Measurements from ENCODE around the gene RCOR2. TPM values are rescaled to one million over a fixed set of nuclear protein-coding genes. Genes with fewer than 3 reads are reported as not detected.

RCOR2 gene
- total and polyA plus RNA-seq, 2 donors (not counting 1 experiment from before 2014, with no cell fraction given): 1.8 to 5.6 TPM

DNA sequence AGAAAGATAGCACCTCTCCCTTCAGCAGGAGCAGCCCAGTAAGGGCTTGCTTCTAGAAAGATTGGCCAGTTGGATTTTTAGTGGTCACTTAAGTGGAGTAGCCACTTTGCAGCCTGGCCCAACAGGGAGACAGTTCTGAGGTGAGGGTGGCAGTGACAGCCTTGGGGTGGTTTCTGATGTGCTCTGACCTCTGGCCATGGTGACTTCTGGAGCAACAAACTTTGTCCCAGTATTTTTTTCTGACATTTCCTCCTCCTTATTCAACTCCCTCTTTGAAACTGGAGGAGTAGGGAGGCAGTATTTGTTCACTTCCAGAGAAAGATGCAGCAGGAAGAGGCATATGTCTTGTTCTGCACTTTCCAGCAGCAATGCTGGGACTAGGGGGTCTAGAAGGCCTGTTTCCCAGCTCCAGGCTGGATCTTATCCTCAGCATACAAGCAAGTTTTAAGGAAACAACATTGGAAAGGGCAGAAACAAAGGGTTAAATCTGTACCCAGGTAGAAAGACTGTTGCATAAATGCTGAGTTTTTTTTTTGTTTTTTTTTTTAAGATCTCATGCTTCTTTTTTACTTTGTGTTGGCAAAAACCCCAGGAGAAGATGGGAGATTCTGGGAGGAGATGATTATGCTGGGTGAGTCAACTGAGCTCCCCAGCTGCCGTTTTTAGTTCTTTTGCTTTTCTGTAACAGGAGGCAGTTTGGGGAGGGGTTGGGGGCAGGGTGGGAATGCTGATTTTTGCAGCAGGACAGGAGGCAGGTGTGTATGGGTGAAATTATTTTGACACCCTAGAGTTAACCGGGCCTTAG lies 37.2 kb downstream of the RCOR2 start:
- TF ChIP-seq, protein P1, sequence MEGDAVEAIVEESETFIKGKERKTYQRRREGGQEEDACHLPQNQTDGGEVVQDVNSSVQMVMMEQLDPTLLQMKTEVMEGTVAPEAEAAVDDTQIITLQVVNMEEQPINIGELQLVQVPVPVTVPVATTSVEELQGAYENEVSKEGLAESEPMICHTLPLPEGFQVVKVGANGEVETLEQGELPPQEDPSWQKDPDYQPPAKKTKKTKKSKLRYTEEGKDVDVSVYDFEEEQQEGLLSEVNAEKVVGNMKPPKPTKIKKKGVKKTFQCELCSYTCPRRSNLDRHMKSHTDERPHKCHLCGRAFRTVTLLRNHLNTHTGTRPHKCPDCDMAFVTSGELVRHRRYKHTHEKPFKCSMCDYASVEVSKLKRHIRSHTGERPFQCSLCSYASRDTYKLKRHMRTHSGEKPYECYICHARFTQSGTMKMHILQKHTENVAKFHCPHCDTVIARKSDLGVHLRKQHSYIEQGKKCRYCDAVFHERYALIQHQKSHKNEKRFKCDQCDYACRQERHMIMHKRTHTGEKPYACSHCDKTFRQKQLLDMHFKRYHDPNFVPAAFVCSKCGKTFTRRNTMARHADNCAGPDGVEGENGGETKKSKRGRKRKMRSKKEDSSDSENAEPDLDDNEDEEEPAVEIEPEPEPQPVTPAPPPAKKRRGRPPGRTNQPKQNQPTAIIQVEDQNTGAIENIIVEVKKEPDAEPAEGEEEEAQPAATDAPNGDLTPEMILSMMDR (conservative IDR thresholded peaks at IDR 0.05 in 1 of 2, IDR thresholded peaks at IDR 0.05 in 1 of 2; ENCODE audit: low read depth in 1 of 2, low read length in 2 of 2): no peak
- no peak for TF ChIP-seq EZH2 (IDR thresholded peaks at IDR 0.05; ENCODE audit: low read length, missing control alignments)
- peak overlapping the region in 1 of 4 experiments; percentile 7 for H3K4me3 ChIP-seq (replicated peaks in 1 of 4; ENCODE audit: control extremely low read depth in 1 of 4, insufficient read depth in 1 of 4, low read depth in 3 of 4, low read length in 4 of 4)
- H4K20me1 ChIP-seq (ENCODE audit: control insufficient read depth, extremely low read depth, insufficient read depth, low read length): no peaks in the 10 kb centered on the region
- H3K9me3 ChIP-seq (ENCODE audit: control insufficient read depth, insufficient read depth, low read depth, low read length): no peaks in the 10 kb centered on the region
- H2AFZ ChIP-seq (ENCODE audit: low read length): no peak overlapping the region
- peaks cover 52% of the 10 kb centered on the region for H3K79me2 ChIP-seq (ENCODE audit: control insufficient read depth, insufficient read depth, low read length)
- H3K4me2 ChIP-seq (ENCODE audit: extremely low read depth, insufficient read depth, low read length): peak overlapping the region; percentile 54
- no peak overlapping the region for H3K9ac ChIP-seq (ENCODE audit: insufficient read depth, low read length)
- peaks cover 14% of the 10 kb centered on the region for H3K4me1 ChIP-seq (ENCODE audit: control insufficient read depth, extremely low read depth, insufficient read depth, low read length)
- no peaks in the 10 kb centered on the region for H3K27me3 ChIP-seq (ENCODE audit: control insufficient read depth, insufficient read depth, low read length)
- H3K36me3 ChIP-seq (ENCODE audit: control insufficient read depth, insufficient read depth, low read length): no peaks in the 10 kb centered on the region
- DNase-seq (ENCODE audit: low read depth in 2 of 2): peak; percentile 75
- peak overlapping the region; percentile 53 for H3K27ac ChIP-seq (ENCODE audit: insufficient read depth, low read length)

DNA sequence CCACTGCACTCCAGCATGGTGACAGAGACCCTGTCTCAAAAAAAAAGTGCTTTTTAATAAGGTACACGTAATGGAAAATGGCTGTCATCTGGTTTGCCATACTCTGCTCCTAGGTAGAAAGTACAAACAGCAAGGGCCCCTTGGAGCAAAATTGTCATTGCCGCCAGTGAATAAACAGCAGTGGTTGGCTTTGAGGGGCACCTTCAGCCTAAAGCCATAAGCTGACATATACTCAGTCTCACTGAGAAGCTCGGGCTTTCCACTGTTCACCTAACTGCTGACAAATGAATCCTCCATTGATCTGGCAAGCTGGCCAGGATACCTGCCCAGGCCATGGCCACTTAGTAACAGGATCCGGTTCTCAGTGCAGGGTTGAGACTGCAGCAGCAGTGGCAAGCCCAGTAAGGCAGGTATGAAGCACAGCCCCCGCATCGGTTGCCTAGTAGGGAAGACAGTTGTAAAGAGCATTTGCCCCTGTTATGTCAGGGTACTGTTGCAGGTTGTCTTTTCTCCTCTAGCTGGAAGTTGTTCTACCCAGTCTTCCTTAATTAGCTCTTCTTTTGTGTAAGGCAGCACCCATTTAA lies 39.2 kb downstream of the RCOR2 start:
- no peaks in the 10 kb centered on the region for H4K20me1 ChIP-seq (ENCODE audit: control insufficient read depth, extremely low read depth, insufficient read depth, low read length)
- peaks cover 64% of the 10 kb centered on the region for H3K79me2 ChIP-seq (ENCODE audit: control insufficient read depth, insufficient read depth, low read length)

DNA sequence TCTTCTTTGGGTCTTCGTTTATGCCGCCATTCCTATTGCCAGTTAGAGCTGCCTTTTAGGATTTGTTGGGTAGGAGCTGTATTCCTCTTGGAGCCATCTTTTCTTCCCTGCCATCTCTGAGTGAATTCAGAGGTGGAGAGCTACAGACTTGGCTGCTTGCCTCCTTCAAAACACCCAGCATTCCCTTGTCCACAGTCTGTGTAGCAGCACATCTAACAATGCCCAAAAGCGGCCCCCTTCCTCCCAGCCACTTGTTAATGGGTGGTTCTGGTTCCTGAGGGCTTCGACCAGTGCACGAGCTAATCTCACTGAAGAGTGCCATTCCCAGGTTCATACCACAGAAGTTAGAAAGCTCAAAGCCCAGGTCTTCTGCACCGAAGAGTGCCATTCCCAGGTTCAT lies 40.3 kb downstream of the RCOR2 start:
- Histone ChIP-seq H3K36me3 (ENCODE audit: control insufficient read depth, insufficient read depth, low read length) (no peaks in the 10 kb centered on the region), H4K20me1 (ENCODE audit: control insufficient read depth, extremely low read depth, insufficient read depth, low read length) (no peaks in the 10 kb centered on the region), H2AFZ (ENCODE audit: low read length) (no peak overlapping the region), H3K27ac (ENCODE audit: insufficient read depth, low read length) (no peak overlapping the region), H3K9me3 (ENCODE audit: control insufficient read depth, insufficient read depth, low read depth, low read length) (no peaks in the 10 kb centered on the region), H3K79me2 (ENCODE audit: control insufficient read depth, insufficient read depth, low read length) (peaks cover 62% of the 10 kb centered on the region), H3K27me3 (ENCODE audit: control insufficient read depth, insufficient read depth, low read length) (no peaks in the 10 kb centered on the region), H3K4me1 (ENCODE audit: control insufficient read depth, extremely low read depth, insufficient read depth, low read length) (peaks cover 27% of the 10 kb centered on the region), H3K4me3 (replicated peaks in 1 of 4; ENCODE audit: control extremely low read depth in 1 of 4, insufficient read depth in 1 of 4, low read depth in 3 of 4, low read length in 4 of 4) (no peak overlapping the region), H3K9ac (ENCODE audit: insufficient read depth, low read length) (no peak overlapping the region), H3K4me2 (ENCODE audit: extremely low read depth, insufficient read depth, low read length) (no peak overlapping the region)
- TF ChIP-seq, protein P1 (conservative IDR thresholded peaks at IDR 0.05 in 1 of 2, IDR thresholded peaks at IDR 0.05 in 1 of 2; ENCODE audit: low read depth in 1 of 2, low read length in 2 of 2): no peak
- no peak for TF ChIP-seq EZH2 (IDR thresholded peaks at IDR 0.05; ENCODE audit: low read length, missing control alignments)
- DNase-seq (ENCODE audit: low read depth in 2 of 2): no peak

More for the DNA sequence above, 39.2 kb downstream of the RCOR2 start:
- Histone ChIP-seq H3K9me3 (ENCODE audit: control insufficient read depth, insufficient read depth, low read depth, low read length) (no peaks in the 10 kb centered on the region), H3K36me3 (ENCODE audit: control insufficient read depth, insufficient read depth, low read length) (no peaks in the 10 kb centered on the region), H3K9ac (ENCODE audit: insufficient read depth, low read length) (no peak overlapping the region), H3K27me3 (ENCODE audit: control insufficient read depth, insufficient read depth, low read length) (no peaks in the 10 kb centered on the region), H3K27ac (ENCODE audit: insufficient read depth, low read length) (no peak overlapping the region), H3K4me3 (replicated peaks in 1 of 4; ENCODE audit: control extremely low read depth in 1 of 4, insufficient read depth in 1 of 4, low read depth in 3 of 4, low read length in 4 of 4) (no peak overlapping the region), H3K4me1 (ENCODE audit: control insufficient read depth, extremely low read depth, insufficient read depth, low read length) (peaks cover 17% of the 10 kb centered on the region), H3K4me2 (ENCODE audit: extremely low read depth, insufficient read depth, low read length) (no peak overlapping the region), H2AFZ (ENCODE audit: low read length) (no peak overlapping the region)
- TF ChIP-seq, protein P1 (conservative IDR thresholded peaks at IDR 0.05 in 1 of 2, IDR thresholded peaks at IDR 0.05 in 1 of 2; ENCODE audit: low read depth in 1 of 2, low read length in 2 of 2): no peak
- no peak for TF ChIP-seq EZH2 (IDR thresholded peaks at IDR 0.05; ENCODE audit: low read length, missing control alignments)
- no peak for DNase-seq (ENCODE audit: low read depth in 2 of 2)
